Right atrium auricular region (tissue), 2 donors: ENCODE measurements around the gene HOXB8. TPM values are rescaled to one million over a fixed set of nuclear protein-coding genes. Genes with fewer than 3 reads are reported as not detected.

ENCODE experiments used
- DNase-seq: peaks from one replicate; pipeline ENCODE4 v3.0.0-alpha.2; 2019; ENCODE audit warnings: low spot score
- H3K27ac ChIP-seq, 2 donors: fragments of 200-600 bp; sonication (generic); 1 replicate in 1 of 2; 2 replicates in 1 of 2; pipeline ENCODE4 v1.5.1; 2016 to 2019
- H3K27me3 ChIP-seq, 2 donors: fragments of 200-600 bp; sonication (generic); one replicate each; pipeline versions ENCODE4 v1.5.1 to v1.6.0; 2017 to 2019
- H3K36me3 ChIP-seq: fragments of 200-600 bp; sonication (generic); one replicate; pipeline ENCODE4 v1.5.1; 2016
- H3K4me1 ChIP-seq, 2 donors: fragments of 200-600 bp; sonication (generic); one replicate each; pipeline versions ENCODE4 v1.5.1 to v1.6.0; 2017 to 2019
- H3K4me3 ChIP-seq, 2 donors: fragments of 200-600 bp; sonication (generic); 1 replicate in 1 of 2; 2 replicates in 1 of 2; pipeline ENCODE4 v1.5.1; 2017 to 2019; ENCODE audit warnings: mild to moderate bottlenecking in 1 of 2, moderate library complexity in 1 of 2
- H3K9me3 ChIP-seq, 2 donors: fragments of 200-600 bp; sonication (generic); one replicate each; pipeline ENCODE4 v1.5.1; 2019
- total RNA-seq, 2 donors: library from RNA; depleted of rRNA; stranded (reverse); fragments of >200 nt; gene quantifications; one replicate each; pipeline ENCODE4 v1.1.0, GENCODE V29; 2016
- TF ChIP-seq, protein P1 (sequence below), 2 donors: fragments of 200-600 bp; sonication (generic); IDR thresholded peaks; one replicate each; pipeline ENCODE4 v1.5.1; 2019; ENCODE audit warnings: antibody characterized with exemption in 2 of 2

The HOXB8 gene
- total RNA-seq, 2 donors from 2014 or later, result not detected

DNA sequence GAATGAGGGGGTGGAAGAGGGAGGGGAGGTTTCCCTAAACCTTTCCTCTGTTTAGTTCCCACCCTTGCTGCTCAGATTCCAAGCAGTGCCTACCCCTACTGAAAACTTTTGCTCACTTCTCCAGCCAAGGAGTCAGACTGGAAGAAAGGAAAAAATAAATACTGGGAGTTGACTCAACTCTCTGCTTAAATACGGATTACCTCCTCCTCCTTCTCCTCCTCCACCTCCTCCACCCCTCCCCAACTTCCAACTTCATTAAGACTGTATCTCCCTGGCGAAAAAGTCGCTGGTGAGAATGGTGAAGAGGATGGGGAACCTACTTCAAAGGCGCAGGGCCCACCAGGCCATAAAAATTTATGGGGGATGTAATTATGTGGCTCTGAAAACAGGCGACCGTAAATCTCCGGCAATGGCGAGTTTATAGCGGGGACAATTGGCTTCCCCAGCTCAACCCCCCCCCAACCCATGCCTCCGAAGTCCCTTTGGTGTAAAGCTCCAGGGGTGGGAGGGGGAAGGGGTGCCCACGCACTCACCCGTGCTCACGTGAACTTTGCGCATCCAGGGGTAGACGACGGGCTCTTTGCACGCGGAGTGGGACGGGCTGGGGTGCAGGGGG is 37.7 kb downstream of the HOXB8 start:
- TF ChIP-seq, protein P1, sequence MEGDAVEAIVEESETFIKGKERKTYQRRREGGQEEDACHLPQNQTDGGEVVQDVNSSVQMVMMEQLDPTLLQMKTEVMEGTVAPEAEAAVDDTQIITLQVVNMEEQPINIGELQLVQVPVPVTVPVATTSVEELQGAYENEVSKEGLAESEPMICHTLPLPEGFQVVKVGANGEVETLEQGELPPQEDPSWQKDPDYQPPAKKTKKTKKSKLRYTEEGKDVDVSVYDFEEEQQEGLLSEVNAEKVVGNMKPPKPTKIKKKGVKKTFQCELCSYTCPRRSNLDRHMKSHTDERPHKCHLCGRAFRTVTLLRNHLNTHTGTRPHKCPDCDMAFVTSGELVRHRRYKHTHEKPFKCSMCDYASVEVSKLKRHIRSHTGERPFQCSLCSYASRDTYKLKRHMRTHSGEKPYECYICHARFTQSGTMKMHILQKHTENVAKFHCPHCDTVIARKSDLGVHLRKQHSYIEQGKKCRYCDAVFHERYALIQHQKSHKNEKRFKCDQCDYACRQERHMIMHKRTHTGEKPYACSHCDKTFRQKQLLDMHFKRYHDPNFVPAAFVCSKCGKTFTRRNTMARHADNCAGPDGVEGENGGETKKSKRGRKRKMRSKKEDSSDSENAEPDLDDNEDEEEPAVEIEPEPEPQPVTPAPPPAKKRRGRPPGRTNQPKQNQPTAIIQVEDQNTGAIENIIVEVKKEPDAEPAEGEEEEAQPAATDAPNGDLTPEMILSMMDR (IDR thresholded peaks at IDR 0.05), result no peak
- H3K4me1 ChIP-seq, result peaks cover 0 to 22% of the 10 kb centered on the region in 2 donors
- no peak for DNase-seq
- H3K27ac ChIP-seq, result peak overlapping the region in 1 of 2 donors; percentile 19
- H3K4me3 ChIP-seq, result peak overlapping the region; percentile 39 to 48
- peaks cover 23 to 59% of the 10 kb centered on the region in 2 donors for H3K27me3 ChIP-seq
- H3K36me3 ChIP-seq, result no peaks in the 10 kb centered on the region
- no peaks in the 10 kb centered on the region for H3K9me3 ChIP-seq

DNA sequence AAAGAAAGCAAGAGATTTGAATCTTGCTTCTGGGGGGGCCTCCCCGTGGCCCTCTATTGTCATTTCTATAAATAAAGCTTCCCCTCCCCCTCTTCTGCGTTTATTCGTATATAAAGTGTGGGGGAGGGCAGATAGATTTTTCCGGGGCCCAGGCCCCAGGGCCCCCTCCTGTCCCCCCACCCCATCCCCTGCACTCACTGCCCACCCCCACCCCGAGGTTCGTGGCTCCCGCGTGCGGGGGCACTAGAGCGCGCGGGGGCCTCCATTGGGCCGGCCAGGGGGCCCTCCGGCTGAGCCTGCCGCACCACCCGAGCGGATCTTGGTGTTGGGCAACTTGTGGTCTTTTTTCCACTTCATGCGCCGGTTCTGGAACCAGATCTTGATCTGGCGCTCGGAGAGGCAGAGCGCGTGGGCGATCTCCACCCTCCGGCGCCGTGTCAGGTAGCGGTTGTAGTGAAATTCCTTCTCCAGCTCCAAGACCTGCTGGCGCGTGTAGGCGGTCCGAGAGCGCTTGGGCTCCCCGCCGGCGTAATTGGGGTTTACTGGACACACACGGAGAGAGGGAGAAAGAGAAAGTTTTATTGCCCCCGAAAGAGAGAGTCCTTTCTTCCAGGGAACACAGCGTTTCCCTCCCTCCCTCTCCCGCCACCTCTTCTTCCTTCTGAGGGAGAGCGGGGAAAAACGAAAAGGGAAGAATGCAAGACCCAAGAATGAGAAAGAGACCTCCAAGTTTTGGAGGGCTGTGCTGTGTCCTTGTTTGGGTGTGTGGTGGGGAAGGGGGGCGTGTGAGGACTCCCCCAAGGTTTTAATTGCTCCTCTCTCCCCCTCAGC is 38.4 kb downstream of the HOXB8 start:
- peaks cover 21 to 51% of the 10 kb centered on the region in 2 donors for H3K27me3 ChIP-seq
- H3K27ac ChIP-seq, result no peak overlapping the region
- H3K4me3 ChIP-seq, result peak overlapping the region; percentile 2 to 48
- H3K36me3 ChIP-seq, result no peaks in the 10 kb centered on the region
- no peak for DNase-seq
- no peaks in the 10 kb centered on the region for H3K9me3 ChIP-seq
- TF ChIP-seq, protein P1 (IDR thresholded peaks at IDR 0.05), result no peak
- peaks cover 0 to 15% of the 10 kb centered on the region in 2 donors for H3K4me1 ChIP-seq

DNA sequence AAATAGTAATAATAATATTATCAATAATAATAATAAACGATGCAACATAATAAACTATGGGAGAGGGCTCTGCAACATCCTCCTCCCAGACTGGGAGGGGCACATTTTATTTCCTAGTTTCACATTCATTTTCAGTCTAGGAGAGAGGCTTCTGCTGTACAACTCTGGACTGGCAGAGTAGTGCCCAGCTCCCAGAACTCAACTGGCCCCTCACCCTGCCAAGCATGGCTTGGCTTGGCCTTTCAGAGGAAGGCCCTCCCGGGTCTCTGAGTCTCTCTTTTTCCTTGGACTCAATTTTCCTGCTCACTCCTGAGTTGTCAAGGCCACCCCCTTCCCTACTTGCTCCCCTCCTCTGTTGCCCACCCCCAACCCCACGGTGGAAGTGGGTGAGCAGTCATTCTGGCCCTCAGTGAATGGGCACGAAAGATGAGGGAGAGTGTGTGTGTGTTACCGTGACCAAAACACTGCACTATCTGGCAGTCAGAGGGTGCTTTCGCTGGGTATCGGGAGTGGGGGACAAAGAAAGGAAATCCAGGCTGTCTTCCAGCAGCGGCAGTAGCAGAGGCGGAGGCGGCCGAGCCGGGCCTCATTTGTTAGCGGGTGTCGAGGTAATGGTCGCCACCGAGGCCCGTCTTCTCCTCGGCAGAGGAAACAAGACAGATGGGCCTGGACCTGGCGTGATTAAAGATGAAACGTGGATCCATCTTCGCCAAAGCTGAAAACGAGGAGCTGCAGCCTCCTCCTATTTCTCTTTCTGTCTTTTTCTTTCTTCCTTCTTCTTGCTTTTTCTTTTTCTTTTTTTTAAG is 39.2 kb downstream of the HOXB8 start:
- DNase-seq, result no peak
- H3K9me3 ChIP-seq, result no peaks in the 10 kb centered on the region
- TF ChIP-seq, protein P1 (IDR thresholded peaks at IDR 0.05), result no peak
- H3K27ac ChIP-seq, result no peak overlapping the region
- no peak overlapping the region for H3K4me3 ChIP-seq
- H3K4me1 ChIP-seq, result peaks cover 0 to 13% of the 10 kb centered on the region in 2 donors
- H3K27me3 ChIP-seq, result peaks cover 21 to 43% of the 10 kb centered on the region in 2 donors
- H3K36me3 ChIP-seq, result no peaks in the 10 kb centered on the region

DNA sequence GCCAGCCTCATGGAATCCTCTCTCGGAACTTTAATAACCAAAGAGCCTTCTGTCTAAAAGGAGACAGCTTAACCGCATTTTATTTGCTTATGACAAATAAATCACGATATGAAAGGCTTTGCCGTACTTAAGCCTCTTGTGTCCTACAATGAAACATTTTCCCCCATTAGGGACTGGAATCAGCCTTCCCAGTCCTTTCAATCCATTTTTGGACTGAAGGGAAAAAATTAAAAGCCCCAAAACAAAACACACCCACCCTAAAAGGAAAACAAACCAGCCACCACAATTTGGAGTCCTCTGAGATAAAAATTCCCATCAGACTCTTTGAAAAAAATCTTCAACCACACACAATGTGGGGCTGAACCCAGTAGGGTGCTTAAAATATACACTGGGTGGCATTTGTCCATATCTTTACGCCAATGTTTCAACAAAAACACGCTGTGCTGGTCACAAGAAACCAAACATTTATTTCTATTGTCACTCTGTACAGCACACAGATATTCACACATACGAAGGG is 40.0 kb downstream of the HOXB8 start:
- Histone ChIP-seq H3K4me3 (no peak overlapping the region), H3K27me3 (peaks cover 16 to 38% of the 10 kb centered on the region in 2 donors), H3K36me3 (no peaks in the 10 kb centered on the region), H3K4me1 (peaks cover 0 to 13% of the 10 kb centered on the region in 2 donors), H3K27ac (no peak overlapping the region), H3K9me3 (no peaks in the 10 kb centered on the region)
- no peak for DNase-seq
- TF ChIP-seq, protein P1 (IDR thresholded peaks at IDR 0.05), result no peak

DNA sequence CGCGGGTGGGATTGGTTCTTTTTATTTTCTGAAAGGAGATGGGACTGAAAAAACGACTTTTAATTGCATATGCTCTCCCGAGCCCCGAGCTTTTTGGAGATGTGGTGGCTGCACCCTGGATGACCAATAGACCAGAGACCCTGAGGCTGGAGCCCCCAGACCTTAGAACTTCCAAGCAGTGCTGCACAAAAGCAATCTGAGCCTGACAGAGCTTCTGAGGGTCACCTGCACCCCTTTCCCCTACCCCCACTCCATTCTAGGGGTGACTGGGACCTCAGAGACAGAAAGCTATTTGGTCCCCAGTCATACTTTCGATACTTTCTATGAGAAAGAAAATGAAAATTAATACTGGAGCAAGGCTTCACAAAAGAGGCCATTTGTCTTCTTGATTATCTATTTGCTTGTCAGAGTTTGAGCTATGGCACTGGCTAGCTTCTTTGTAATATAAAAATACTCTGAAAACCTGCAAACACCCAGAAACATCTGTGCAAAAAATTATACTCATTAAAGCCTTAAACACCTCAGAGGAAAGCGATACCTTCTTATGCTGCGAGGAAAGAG is 40.5 kb downstream of the HOXB8 start:
- no peak for DNase-seq
- Histone ChIP-seq H3K27me3 (peaks cover 11 to 38% of the 10 kb centered on the region in 2 donors), H3K36me3 (no peaks in the 10 kb centered on the region), H3K27ac (no peak overlapping the region), H3K4me3 (no peak overlapping the region), H3K4me1 (peaks cover 0 to 13% of the 10 kb centered on the region in 2 donors), H3K9me3 (no peaks in the 10 kb centered on the region)
- TF ChIP-seq, protein P1 (IDR thresholded peaks at IDR 0.05), result no peak
